Gastrocnemius medialis (tissue), 4 donors: ENCODE data around the gene SCGB2B2.

Experiments
- CTCF ChIP-seq, 5 experiments: fragments of 450-650 bp in 3 of 5; fragments of 200-600 bp in 2 of 5; sonication (generic) in 2 of 5; IDR thresholded peaks in 4 of 5; conservative IDR thresholded peaks in 1 of 5; 1 replicate in 4 of 5; 2 replicates in 1 of 5; pipeline ENCODE4 v1.5.1; 2016 to 2019; ENCODE audit warnings: antibody characterized with exemption in 5 of 5, mild to moderate bottlenecking in 3 of 5, moderate library complexity in 3 of 5
- POLR2A ChIP-seq, 2 donors: fragments of 450-650 bp; IDR thresholded peaks; one replicate each; pipeline ENCODE4 v1.6.1; 2017; ENCODE audit warnings: antibody characterized with exemption in 2 of 2, mild to moderate bottlenecking in 2 of 2, moderate library complexity in 2 of 2

- no peak for TF ChIP-seq CTCF (IDR thresholded peaks at IDR 0.05 in 4 of 5, conservative IDR thresholded peaks at IDR 0.05 in 1 of 5)
- TF ChIP-seq POLR2A (IDR thresholded peaks at IDR 0.05), result no peak
Observed at GRCh38 chr19:34664870-34665269, 12.1 kb downstream of the SCGB2B2 start.
